NCI-H748 treated with DMSO at 0.1 percent for 48 hours (cell line): ENCODE results near the gene NYNRIN.
A peak's percentile ranks its signal among the peaks of the same experiment; 100 is the strongest.

Experiments
- DNase-seq: peaks from one replicate; lab custom pipeline; 2025; lab: John Stamatoyannopoulos, UW

The NYNRIN gene

GRCh38 chr14:24415421-24416253 is 16.8 kb downstream of the NYNRIN start:
- DNase-seq, result no peak

- no peak for DNase-seq
Measured at GRCh38 chr14:24416254-24416931, 17.6 kb downstream of the NYNRIN start.

- no peak for DNase-seq
Measured at GRCh38 chr14:24416932-24417619, 18.3 kb downstream of the NYNRIN start.

- DNase-seq, result no peak
Measured at GRCh38 chr14:24417832-24418491, 19.2 kb downstream of the NYNRIN start.

- no peak for DNase-seq
Measured at GRCh38 chr14:24418492-24418873, 19.7 kb downstream of the NYNRIN start.

- no peak for DNase-seq
Measured at GRCh38 chr14:24422261-24422660, 23.5 kb downstream of the NYNRIN start.

- no peak for DNase-seq
Measured at GRCh38 chr14:24422694-24423601, 24.1 kb downstream of the NYNRIN start.

- DNase-seq, result no peak
Measured at GRCh38 chr14:24425704-24426103, 26.9 kb downstream of the NYNRIN start.

- no peak for DNase-seq
Measured at GRCh38 chr14:24426150-24426911, 27.5 kb downstream of the NYNRIN start.

GRCh38 chr14:24426912-24427536 is 28.2 kb downstream of the NYNRIN start:
- DNase-seq, result no peak

- DNase-seq, result no peak
Measured at GRCh38 chr14:24427537-24428508, 29.0 kb downstream of the NYNRIN start.

- DNase-seq, result no peak
Measured at GRCh38 chr14:24428628-24429394, 30.0 kb downstream of the NYNRIN start.

GRCh38 chr14:24429395-24430142 is 30.8 kb downstream of the NYNRIN start, which contains the start of the genes CBLN3 and KHNYN:
Gene CBLN3, minus strand, starts transcription at chr14:24429668. Its CDS starts 614 bp downstream, at chr14:24429054.
Gene KHNYN, plus strand, starts transcription at chr14:24429954. Its CDS starts 777 bp downstream, at chr14:24430731.
- peak; percentile 73 for DNase-seq

- DNase-seq, result no peak
Measured at GRCh38 chr14:24430143-24430681, 31.4 kb downstream of the NYNRIN start.

- no peak for DNase-seq
Measured at GRCh38 chr14:24430682-24431568, 32.1 kb downstream of the NYNRIN start.
